ACC112 (cell line): ENCODE data around the gene TMEM120B.

Source experiments
- H2AFZ ChIP-seq: fragments of 200-600 bp; sonication (generic); one replicate; pipeline ENCODE4 v1.6.0; 2017; ENCODE audit warnings: antibody characterized with exemption, low read length; ENCODE audit not compliant: unreplicated experiment
- H3K27ac ChIP-seq: fragments of 200-600 bp; sonication (generic); 2 replicates; pipeline ENCODE4 v1.5.1; 2014; ENCODE audit warnings: low read depth, mild to moderate bottlenecking, antibody characterized with exemption, low read length, moderate library complexity
- H3K27me3 ChIP-seq: fragments of 200-600 bp; sonication (generic); 2 replicates; pipeline ENCODE4 v1.6.1; 2014; ENCODE audit warnings: mild to moderate bottlenecking, antibody characterized with exemption, low read length, moderate library complexity, mixed read lengths; ENCODE audit not compliant: insufficient read depth
- H3K36me3 ChIP-seq: fragments of 200-600 bp; sonication (generic); 2 replicates; pipeline ENCODE4 v1.6.1; 2016; ENCODE audit warnings: mild to moderate bottlenecking, antibody characterized with exemption, low read length, moderate library complexity, mixed read lengths; ENCODE audit not compliant: insufficient read depth
- H3K4me1 ChIP-seq: fragments of 200-600 bp; sonication (generic); one replicate; pipeline ENCODE4 v1.6.1; 2016; ENCODE audit warnings: low read length, mixed read lengths; ENCODE audit not compliant: insufficient read depth, unreplicated experiment, control insufficient read depth
- H3K4me3 ChIP-seq: fragments of 200-600 bp; sonication (generic); 2 replicates; pipeline ENCODE4 v1.5.1; 2014; ENCODE audit warnings: mild to moderate bottlenecking, low read depth, low read length
- H3K79me2 ChIP-seq: fragments of 200-600 bp; sonication (generic); one replicate; pipeline ENCODE4 v1.6.0; 2016; ENCODE audit warnings: low read length; ENCODE audit not compliant: control insufficient read depth, unreplicated experiment, insufficient read depth

TMEM120B gene

GRCh38 chr12:121793440-121793837, 80.9 kb downstream of the TMEM120B start, which contains the start of gene RHOF:
Gene RHOF, minus strand, starts transcription at chr12:121793688. Its CDS starts 55 bp downstream, at chr12:121793633.
- Histone ChIP-seq H3K36me3 (no peaks in the 10 kb centered on the region; the same call in 1 of the 2 replicates), H3K4me1 (peaks cover 21% of the 10 kb centered on the region), H2AFZ (peak within 1 kb of the TSS; percentile 63), H3K4me3 (peak within 1 kb of the TSS; percentile 87), H3K79me2 (peaks cover 20% of the 10 kb centered on the region), H3K27ac (peak within 1 kb of the TSS; percentile 33), H3K27me3 (no peaks in the 10 kb centered on the region)

GRCh38 chr12:121793838-121794533, 81.4 kb downstream of the TMEM120B start:
- peak overlapping the region; percentile 63 for H2AFZ ChIP-seq
- peaks cover 27% of the 10 kb centered on the region for H3K4me1 ChIP-seq
- peak overlapping the region; percentile 87 for H3K4me3 ChIP-seq
- H3K79me2 ChIP-seq: peaks cover 25% of the 10 kb centered on the region
- no peaks in the 10 kb centered on the region for H3K27me3 ChIP-seq
- H3K27ac ChIP-seq: peak overlapping the region; percentile 33
- H3K36me3 ChIP-seq: no peaks in the 10 kb centered on the region; the same call in 1 of the 2 replicates

- H3K4me3 ChIP-seq: peak overlapping the region; percentile 87
- H3K79me2 ChIP-seq: peaks cover 29% of the 10 kb centered on the region
- no peaks in the 10 kb centered on the region; the same call in 1 of the 2 replicates for H3K36me3 ChIP-seq
- no peaks in the 10 kb centered on the region for H3K27me3 ChIP-seq
- no peak overlapping the region for H2AFZ ChIP-seq
- peak overlapping the region; percentile 33 for H3K27ac ChIP-seq
- peaks cover 31% of the 10 kb centered on the region for H3K4me1 ChIP-seq
These were observed 82.0 kb downstream of the TMEM120B start for GRCh38 chr12:121794534-121795033.

- peaks cover 31% of the 10 kb centered on the region for H3K4me1 ChIP-seq
- peak overlapping the region; percentile 33 for H3K27ac ChIP-seq
- H3K79me2 ChIP-seq: peaks cover 29% of the 10 kb centered on the region
- no peak overlapping the region for H2AFZ ChIP-seq
- H3K4me3 ChIP-seq: peak overlapping the region; percentile 87
- no peaks in the 10 kb centered on the region for H3K27me3 ChIP-seq
- no peaks in the 10 kb centered on the region; the same call in 1 of the 2 replicates for H3K36me3 ChIP-seq
These were observed 82.7 kb downstream of the TMEM120B start for GRCh38 chr12:121795034-121795968.

- peaks cover 44% of the 10 kb centered on the region for H3K79me2 ChIP-seq
- H3K4me1 ChIP-seq: peaks cover 31% of the 10 kb centered on the region
- H3K4me3 ChIP-seq: peak overlapping the region; percentile 86
- no peaks in the 10 kb centered on the region; the same call in 1 of the 2 replicates for H3K36me3 ChIP-seq
- no peak overlapping the region for H2AFZ ChIP-seq
- peak overlapping the region; percentile 22; the same call in 1 of the 2 replicates for H3K27ac ChIP-seq
- H3K27me3 ChIP-seq: no peaks in the 10 kb centered on the region
These were observed 84.6 kb downstream of the TMEM120B start for GRCh38 chr12:121796855-121797751.

- Histone ChIP-seq H3K36me3 (no peaks in the 10 kb centered on the region; the same call in 1 of the 2 replicates), H3K4me1 (peaks cover 31% of the 10 kb centered on the region), H3K4me3 (peak overlapping the region; percentile 86), H3K79me2 (peaks cover 51% of the 10 kb centered on the region), H3K27ac (no peak overlapping the region), H2AFZ (no peak overlapping the region), H3K27me3 (no peaks in the 10 kb centered on the region)
These were observed 85.6 kb downstream of the TMEM120B start for GRCh38 chr12:121797937-121798786.

- Histone ChIP-seq H3K27ac (peak overlapping the region; percentile 100), H3K27me3 (no peaks in the 10 kb centered on the region), H3K4me3 (peak overlapping the region; percentile 86), H2AFZ (no peak overlapping the region), H3K36me3 (no peaks in the 10 kb centered on the region; the same call in 1 of the 2 replicates), H3K79me2 (peaks cover 51% of the 10 kb centered on the region), H3K4me1 (peaks cover 31% of the 10 kb centered on the region)
These were observed 86.2 kb downstream of the TMEM120B start for GRCh38 chr12:121798787-121799155.

GRCh38 chr12:121799156-121799841, 86.7 kb downstream of the TMEM120B start:
- Histone ChIP-seq H3K4me3 (peak overlapping the region; percentile 86), H3K27ac (peak overlapping the region; percentile 100), H3K79me2 (peaks cover 51% of the 10 kb centered on the region), H3K36me3 (no peaks in the 10 kb centered on the region; the same call in 1 of the 2 replicates), H3K4me1 (peaks cover 31% of the 10 kb centered on the region), H2AFZ (no peak overlapping the region), H3K27me3 (no peaks in the 10 kb centered on the region)
